Mesendoderm (in vitro differentiated cells): ENCODE data around the gene C4BPA.

Source experiments
- DNase-seq: peaks from one replicate; pipeline ENCODE4 v3.0.0; 2013
- H2AK5ac ChIP-seq: 2 replicates; pipeline ENCODE4 v1.6.1; 2013; ENCODE audit warnings: low read length, inconsistent platforms
- H2BK120ac ChIP-seq: 2 replicates; pipeline ENCODE4 v1.6.1; 2013; ENCODE audit warnings: low read depth, mild to moderate bottlenecking, low read length, moderate library complexity, mixed read lengths
- H2BK15ac ChIP-seq: replicated peaks from 2 replicates; pipeline ENCODE4 v1.6.1; 2013; ENCODE audit warnings: low read depth, mild to moderate bottlenecking, moderate library complexity
- H2BK5ac ChIP-seq: 2 replicates; pipeline ENCODE4 v1.6.1; 2013; ENCODE audit warnings: low read length, inconsistent platforms
- H3K18ac ChIP-seq: 2 replicates; pipeline ENCODE4 v1.6.1; 2013; ENCODE audit warnings: mild to moderate bottlenecking, low read length, mixed read lengths
- H3K23ac ChIP-seq: one replicate; pipeline ENCODE4 v1.6.1; 2013; ENCODE audit warnings: low read length
- H3K27ac ChIP-seq: 2 replicates; pipeline ENCODE4 v1.5.1; 2013; ENCODE audit warnings: low read depth, mild to moderate bottlenecking, inconsistent platforms, low read length, moderate library complexity
- H3K27me3 ChIP-seq: 2 replicates; pipeline ENCODE4 v1.6.1; 2013; ENCODE audit warnings: low read length, control low read depth, mild to moderate bottlenecking, inconsistent platforms; ENCODE audit not compliant: insufficient read depth, poor library complexity
- H3K36me3 ChIP-seq: 2 replicates; pipeline ENCODE4 v1.6.1; 2013; ENCODE audit warnings: low read length, inconsistent platforms; ENCODE audit not compliant: control insufficient read depth, insufficient read depth
- H3K4ac ChIP-seq: one replicate; pipeline ENCODE4 v1.6.1; 2013; ENCODE audit warnings: low read depth, mild to moderate bottlenecking, low read length, moderate library complexity
- H3K4me1 ChIP-seq: 2 replicates; pipeline ENCODE4 v1.6.1; 2013; ENCODE audit warnings: low read depth, low read length, inconsistent platforms; ENCODE audit not compliant: control insufficient read depth
- H3K4me2 ChIP-seq: 2 replicates; pipeline ENCODE4 v1.6.1; 2013; ENCODE audit warnings: low read length
- H3K4me3 ChIP-seq: 2 replicates; pipeline ENCODE4 v1.5.1; 2013; ENCODE audit warnings: mild to moderate bottlenecking, low read length
- H3K56ac ChIP-seq: one replicate; pipeline ENCODE4 v1.6.1; 2013; ENCODE audit warnings: low read length
- H3K79me1 ChIP-seq: 2 replicates; pipeline ENCODE4 v1.6.1; 2013; ENCODE audit warnings: low read length, inconsistent platforms
- H3K79me2 ChIP-seq: 2 replicates; pipeline ENCODE4 v1.6.1; 2013; ENCODE audit warnings: mild to moderate bottlenecking, low read length; ENCODE audit not compliant: control insufficient read depth, insufficient read depth
- H3K9ac ChIP-seq: 2 replicates; pipeline ENCODE4 v1.6.1; 2013; ENCODE audit warnings: low read length, inconsistent platforms
- H4K5ac ChIP-seq: one replicate; pipeline ENCODE4 v1.6.1; 2013; ENCODE audit warnings: low read length
- H4K8ac ChIP-seq: one replicate; pipeline ENCODE4 v1.6.1; 2013; ENCODE audit warnings: low read depth, mild to moderate bottlenecking, control low read depth, low read length, moderate library complexity
- WGBS: extraction: QIAGEN DNeasy Blood & Tissue Kit; methylation state at CpG from one replicate; pipeline ENCODE4 v1.1.7; 2013; ENCODE audit warnings: low lambda C conversion rate, missing lambda C conversion rate; ENCODE audit not compliant: insufficient coverage; ENCODE audit errors: extremely low coverage; 5-methylcytosine and 5-hydroxymethylcytosine counted together

The C4BPA gene

GRCh38 chr1:207140536-207140935 lies 36.5 kb downstream of the C4BPA start:
- DNase-seq: no peak
- no peak overlapping the region for H3K18ac ChIP-seq
- no peak overlapping the region for H4K5ac ChIP-seq
- H3K79me1 ChIP-seq: no peaks in the 10 kb centered on the region
- H3K4me2 ChIP-seq: no peak overlapping the region
- no peak overlapping the region for H3K9ac ChIP-seq
- H2BK15ac ChIP-seq: no peak overlapping the region
- H4K8ac ChIP-seq: no peak overlapping the region
- H2BK120ac ChIP-seq: no peak overlapping the region
- H3K4ac ChIP-seq: no peak overlapping the region
- H3K23ac ChIP-seq: no peak overlapping the region
- H3K27me3 ChIP-seq: no peaks in the 10 kb centered on the region
- no peak overlapping the region for H3K56ac ChIP-seq
- no peak overlapping the region for H3K27ac ChIP-seq
- H3K4me3 ChIP-seq: no peak overlapping the region
- no peak overlapping the region for H2AK5ac ChIP-seq
- H3K4me1 ChIP-seq: no peaks in the 10 kb centered on the region
- H3K79me2 ChIP-seq: no peaks in the 10 kb centered on the region
- no peak overlapping the region for H2BK5ac ChIP-seq
- no peaks in the 10 kb centered on the region for H3K36me3 ChIP-seq
- WGBS: no CpG with 5 or more reads among the region's 1 CpG

GRCh38 chr1:207145401-207146058 lies 41.5 kb downstream of the C4BPA start:
- Histone ChIP-seq H2BK120ac (no peak overlapping the region), H4K8ac (no peak overlapping the region), H3K56ac (no peak overlapping the region), H3K27ac (no peak overlapping the region), H2BK15ac (no peak overlapping the region), H3K79me2 (no peaks in the 10 kb centered on the region), H3K27me3 (no peaks in the 10 kb centered on the region), H2BK5ac (no peak overlapping the region), H2AK5ac (no peak overlapping the region), H3K23ac (no peak overlapping the region), H3K4me3 (no peak overlapping the region), H3K9ac (no peak overlapping the region), H3K4me2 (no peak overlapping the region), H3K79me1 (no peaks in the 10 kb centered on the region), H3K18ac (no peak overlapping the region), H4K5ac (no peak overlapping the region), H3K4me1 (no peaks in the 10 kb centered on the region), H3K36me3 (no peaks in the 10 kb centered on the region), H3K4ac (no peak overlapping the region)
- WGBS: no CpG with 5 or more reads among the region's 5 CpGs
- no peak for DNase-seq

- no peak overlapping the region for H3K27ac ChIP-seq
- no peaks in the 10 kb centered on the region for H3K4me1 ChIP-seq
- H3K27me3 ChIP-seq: no peaks in the 10 kb centered on the region
- H4K8ac ChIP-seq: no peak overlapping the region
- no peak overlapping the region for H4K5ac ChIP-seq
- no peak overlapping the region for H3K56ac ChIP-seq
- no peak overlapping the region for H3K18ac ChIP-seq
- no peaks in the 10 kb centered on the region for H3K79me2 ChIP-seq
- no peak overlapping the region for H2BK120ac ChIP-seq
- no peak overlapping the region for H2AK5ac ChIP-seq
- H2BK5ac ChIP-seq: no peak overlapping the region
- no peak overlapping the region for H3K9ac ChIP-seq
- no peak overlapping the region for H3K4me3 ChIP-seq
- H3K36me3 ChIP-seq: no peaks in the 10 kb centered on the region
- H3K4ac ChIP-seq: no peak overlapping the region
- no peak overlapping the region for H2BK15ac ChIP-seq
- no peak overlapping the region for H3K23ac ChIP-seq
- no peak overlapping the region for H3K4me2 ChIP-seq
- DNase-seq: no peak
- no peaks in the 10 kb centered on the region for H3K79me1 ChIP-seq
Measured at GRCh38 chr1:207151920-207152319, 47.9 kb downstream of the C4BPA start.

- no peak overlapping the region for H3K18ac ChIP-seq
- WGBS: no CpG with 5 or more reads among the region's 5 CpGs
- H3K4ac ChIP-seq: no peak overlapping the region
- H3K4me1 ChIP-seq: no peaks in the 10 kb centered on the region
- no peak overlapping the region for H4K8ac ChIP-seq
- no peak overlapping the region for H4K5ac ChIP-seq
- no peak overlapping the region for H3K4me3 ChIP-seq
- H3K56ac ChIP-seq: no peak overlapping the region
- H3K79me2 ChIP-seq: no peaks in the 10 kb centered on the region
- H2BK120ac ChIP-seq: no peak overlapping the region
- no peak overlapping the region for H2AK5ac ChIP-seq
- H2BK15ac ChIP-seq: no peak overlapping the region
- H3K9ac ChIP-seq: no peak overlapping the region
- H3K36me3 ChIP-seq: no peaks in the 10 kb centered on the region
- H3K23ac ChIP-seq: no peak overlapping the region
- no peaks in the 10 kb centered on the region for H3K27me3 ChIP-seq
- H2BK5ac ChIP-seq: no peak overlapping the region
- no peak overlapping the region for H3K27ac ChIP-seq
- no peak for DNase-seq
- H3K4me2 ChIP-seq: no peak overlapping the region
- H3K79me1 ChIP-seq: no peaks in the 10 kb centered on the region
Measured at GRCh38 chr1:207152792-207153468, 48.9 kb downstream of the C4BPA start.

- H2AK5ac ChIP-seq: no peak overlapping the region
- H2BK5ac ChIP-seq: no peak overlapping the region
- H3K4ac ChIP-seq: no peak overlapping the region
- no peak overlapping the region for H3K56ac ChIP-seq
- H3K23ac ChIP-seq: no peak overlapping the region
- H2BK120ac ChIP-seq: no peak overlapping the region
- no peak overlapping the region for H2BK15ac ChIP-seq
- no peaks in the 10 kb centered on the region for H3K79me1 ChIP-seq
- H3K27me3 ChIP-seq: no peaks in the 10 kb centered on the region
- no peak overlapping the region for H4K5ac ChIP-seq
- H3K4me2 ChIP-seq: no peak overlapping the region
- H3K36me3 ChIP-seq: no peaks in the 10 kb centered on the region
- no peaks in the 10 kb centered on the region for H3K79me2 ChIP-seq
- H3K4me3 ChIP-seq: no peak overlapping the region
- no peak overlapping the region for H3K27ac ChIP-seq
- WGBS: no CpG with 5 or more reads among the region's 3 CpGs
- H4K8ac ChIP-seq: no peak overlapping the region
- H3K18ac ChIP-seq: no peak overlapping the region
- no peak for DNase-seq
- no peak overlapping the region for H3K9ac ChIP-seq
- no peaks in the 10 kb centered on the region for H3K4me1 ChIP-seq
Measured at GRCh38 chr1:207155028-207155427, 51.0 kb downstream of the C4BPA start.

GRCh38 chr1:207156095-207156494 lies 52.1 kb downstream of the C4BPA start:
- Histone ChIP-seq H3K4me2 (no peak overlapping the region), H3K4ac (no peak overlapping the region), H2BK15ac (no peak overlapping the region), H3K4me3 (no peak overlapping the region), H3K27ac (no peak overlapping the region), H2BK5ac (no peak overlapping the region), H2BK120ac (no peak overlapping the region), H3K4me1 (no peaks in the 10 kb centered on the region), H3K79me2 (no peaks in the 10 kb centered on the region), H3K23ac (no peak overlapping the region), H2AK5ac (no peak overlapping the region), H4K8ac (no peak overlapping the region), H3K56ac (no peak overlapping the region), H3K27me3 (no peaks in the 10 kb centered on the region), H3K9ac (no peak overlapping the region), H3K18ac (no peak overlapping the region), H3K36me3 (no peaks in the 10 kb centered on the region), H4K5ac (no peak overlapping the region), H3K79me1 (no peaks in the 10 kb centered on the region)
- no peak for DNase-seq
